Vagina (tissue), 2 donors: ENCODE results near the gene SLC39A2.

ENCODE experiments used
- CTCF ChIP-seq, 3 experiments: fragments of 450-650 bp in 2 of 3; fragments of 200-600 bp in 1 of 3; sonication (generic) in 1 of 3; IDR thresholded peaks; one replicate each; pipeline ENCODE4 v1.5.1; 2017 to 2019; ENCODE audit warnings: antibody characterized with exemption in 3 of 3, mild to moderate bottlenecking in 2 of 3, moderate library complexity in 2 of 3
- POLR2AphosphoS5 ChIP-seq, 2 donors: sonication (generic); formaldehyde crosslinking; IDR thresholded peaks; one replicate each; pipeline ENCODE4 v1.9.0; 2017; ENCODE audit warnings: antibody characterized with exemption in 2 of 2, mild to moderate bottlenecking in 2 of 2, low read depth in 1 of 2; ENCODE audit not compliant: insufficient read depth in 1 of 2

- no peak for TF ChIP-seq CTCF (IDR thresholded peaks at IDR 0.05)
- no peak for TF ChIP-seq POLR2AphosphoS5 (IDR thresholded peaks at IDR 0.05; ENCODE audit: insufficient read depth in 1 of 2, low read depth in 1 of 2)
These were observed 42.6 kb upstream of the SLC39A2 start for GRCh38 chr14:20956376-20956976.
